Measurements from ENCODE around the gene ACACB.

The ACACB gene

GRCh38 chr12:109286652-109287051, 170.3 kb downstream of the ACACB start:
- no peak for DNase-seq

DNA sequence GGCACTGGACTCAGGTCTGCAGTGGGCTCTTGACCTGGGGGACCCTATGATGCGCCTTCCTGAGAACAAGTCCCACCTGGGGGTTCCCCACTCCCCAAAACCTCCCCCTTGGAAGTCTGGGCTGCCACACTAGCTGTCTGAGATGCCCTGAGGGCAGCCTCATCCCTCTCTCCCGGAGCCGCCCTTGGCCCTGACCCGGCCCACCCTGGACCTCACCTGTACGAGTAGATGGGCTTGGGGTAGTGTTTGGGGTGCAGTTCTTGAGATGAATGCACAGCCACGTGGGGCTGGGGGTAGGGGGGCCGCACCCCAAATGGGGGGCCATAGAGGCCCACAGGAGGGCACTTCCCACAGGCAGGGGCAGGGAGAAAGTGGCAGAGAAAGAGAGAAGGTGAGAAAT, 170.8 kb downstream of the ACACB start:
- DNase-seq = no peak

DNA sequence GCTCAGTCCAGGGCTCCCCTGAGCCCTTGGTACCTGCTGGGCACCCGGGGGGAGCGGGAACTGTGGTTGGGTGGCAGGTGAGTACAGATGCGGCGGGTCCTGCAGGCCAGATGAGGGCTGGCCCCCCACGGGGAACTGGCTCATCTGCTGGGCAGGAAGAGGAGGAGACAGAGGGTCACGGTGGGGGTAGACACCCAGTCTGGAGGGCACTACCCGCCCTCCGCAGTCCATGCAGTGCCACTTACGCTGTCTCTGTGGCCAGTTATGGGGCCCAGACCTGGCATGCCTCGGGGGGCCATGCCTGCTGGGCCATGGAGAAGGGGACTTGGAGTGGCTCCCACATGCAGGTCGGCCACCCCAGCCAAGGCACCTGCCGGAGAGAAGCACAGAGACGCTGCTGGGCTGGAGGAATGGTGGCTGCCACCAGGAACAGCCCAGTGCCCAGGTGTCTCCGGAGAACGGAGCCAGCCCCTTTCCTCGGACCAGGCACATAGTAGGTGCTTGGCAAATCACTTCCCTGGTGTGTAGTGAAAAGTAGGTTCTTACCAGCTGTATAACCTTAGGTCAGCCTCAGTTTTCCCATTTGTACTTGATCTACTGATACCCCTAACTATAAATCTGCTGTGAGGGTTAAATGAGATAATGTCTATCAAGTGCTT, 171.6 kb downstream of the ACACB start:
- no peak for DNase-seq

DNA sequence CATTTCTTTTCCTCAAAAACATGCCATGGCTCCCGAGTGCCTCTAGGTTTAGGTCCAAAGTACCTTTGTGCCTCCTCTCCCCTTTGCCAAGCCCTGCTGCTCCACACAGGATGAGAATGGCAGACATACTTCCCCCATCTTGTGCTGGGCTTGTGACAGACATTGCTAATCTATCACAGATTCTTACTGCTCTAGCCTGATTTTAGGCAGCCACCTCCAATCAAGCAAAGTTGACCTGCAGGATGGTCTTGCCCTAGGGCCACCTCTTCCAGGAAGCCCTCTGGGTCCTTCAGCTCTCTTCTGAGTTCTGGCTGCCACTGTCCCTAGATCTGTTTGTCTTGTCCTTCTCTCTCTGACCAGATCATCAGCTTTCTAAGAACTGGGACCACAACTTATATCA, 172.2 kb downstream of the ACACB start:
- no peak for DNase-seq

DNA sequence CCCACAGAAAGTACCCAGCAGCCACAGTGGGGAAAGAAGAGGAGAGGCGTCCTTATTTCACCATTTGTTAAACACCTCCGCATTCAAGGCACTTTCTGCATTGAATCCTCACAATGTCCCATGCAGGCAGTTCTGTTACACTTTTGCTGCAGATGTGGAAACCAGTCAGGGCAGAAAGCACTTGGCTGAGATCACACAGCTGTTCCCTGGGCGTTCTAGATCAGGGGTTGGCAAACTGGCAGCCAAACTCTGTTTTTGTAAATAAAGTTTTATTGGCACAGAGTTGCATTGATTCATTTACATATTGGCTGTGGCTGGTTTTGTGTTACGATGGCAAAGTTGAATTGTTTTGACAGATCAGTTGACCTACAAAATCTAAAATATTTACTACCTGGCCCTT, 172.6 kb downstream of the ACACB start:
- no peak for DNase-seq

GRCh38 chr12:109289551-109289950, 173.2 kb downstream of the ACACB start:
- DNase-seq = no peak

- no peak for DNase-seq
Observed at GRCh38 chr12:109290061-109290460, 173.7 kb downstream of the ACACB start.

DNA sequence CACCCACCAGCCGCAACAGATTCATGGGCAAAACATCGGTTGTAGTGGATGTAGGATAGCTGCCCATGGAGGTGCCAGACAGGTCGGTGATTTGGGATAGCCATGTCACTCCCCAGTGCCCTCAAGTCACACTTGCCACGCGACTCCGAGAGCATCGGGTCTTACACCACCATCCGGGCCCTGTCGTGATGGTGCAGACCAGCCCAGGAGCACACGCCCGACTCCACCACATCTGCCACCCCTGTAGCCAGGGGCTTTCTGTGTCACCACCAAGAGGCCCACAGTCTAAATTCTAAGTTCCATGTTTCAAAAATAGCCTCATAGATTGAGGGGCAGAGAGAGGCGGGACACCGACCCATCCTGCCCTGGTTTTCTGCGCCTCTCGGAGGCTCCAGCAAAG, 174.7 kb downstream of the ACACB start:
- no peak for DNase-seq

GRCh38 chr12:109291521-109292341, 175.3 kb downstream of the ACACB start:
- no peak for DNase-seq

DNA sequence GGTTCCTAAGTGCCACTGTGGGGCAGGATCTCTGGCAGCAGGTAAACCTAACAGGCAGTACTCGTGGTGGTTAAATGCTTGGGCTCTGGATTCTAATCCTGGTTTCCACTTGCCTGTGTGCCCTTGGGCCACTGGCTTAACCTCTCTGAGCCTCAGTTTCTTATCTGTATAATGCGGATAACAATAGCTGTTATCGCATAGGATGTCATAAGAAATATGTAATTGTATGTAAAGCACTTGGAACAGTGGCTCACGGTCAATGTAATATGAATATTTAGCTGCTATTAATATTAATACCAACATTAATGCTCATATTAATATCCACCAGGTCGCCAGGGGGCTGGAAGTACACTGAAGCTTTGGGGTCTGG, 175.9 kb downstream of the ACACB start:
- no peak for DNase-seq

DNA sequence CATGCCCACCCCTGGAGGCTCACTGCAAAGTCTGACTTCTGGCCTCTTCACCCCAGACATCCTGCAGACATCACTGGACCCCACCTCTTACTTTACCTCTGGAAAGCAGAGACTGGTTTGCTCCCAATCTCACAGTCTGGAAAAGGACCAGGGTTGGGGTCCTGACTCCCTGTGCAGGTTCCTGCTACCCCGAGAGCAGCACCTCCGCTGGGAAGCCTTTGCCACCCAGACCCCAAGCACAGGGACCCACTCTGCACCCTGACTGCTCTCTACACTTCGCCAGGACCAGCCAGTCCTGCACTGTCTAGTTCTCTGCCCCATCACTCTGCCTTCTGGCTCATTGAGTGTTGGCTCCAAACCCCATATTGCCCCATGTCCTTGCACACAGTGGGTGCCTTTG, 176.7 kb downstream of the ACACB start:
- DNase-seq = no peak

- DNase-seq = no peak
Observed at GRCh38 chr12:109294286-109294796, 178.0 kb downstream of the ACACB start.

GRCh38 chr12:109295764-109296425, 179.5 kb downstream of the ACACB start:
- DNase-seq = no peak

- DNase-seq = no peak
Observed at GRCh38 chr12:109296431-109296830, 180.0 kb downstream of the ACACB start.

DNA sequence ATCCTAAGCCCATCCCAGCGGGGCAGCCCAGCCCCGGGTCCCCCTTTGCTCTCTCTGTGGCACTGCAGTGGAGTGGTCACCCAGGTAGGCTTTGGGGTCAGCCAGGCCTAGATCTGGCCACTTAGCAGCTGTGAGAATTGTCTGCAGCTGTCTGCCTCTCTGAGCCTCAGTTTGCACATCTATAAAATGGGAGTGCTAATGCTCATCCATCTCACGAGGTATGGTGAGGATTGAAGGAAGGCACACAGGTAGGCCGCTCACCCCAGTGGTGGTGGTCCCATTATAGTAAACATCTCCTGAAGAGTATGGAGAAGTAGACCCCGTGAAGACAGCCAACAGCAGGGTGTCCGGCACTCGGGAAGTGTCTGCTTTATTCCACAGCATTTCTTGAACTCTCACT, 183.5 kb downstream of the ACACB start:
- DNase-seq = no peak

DNA sequence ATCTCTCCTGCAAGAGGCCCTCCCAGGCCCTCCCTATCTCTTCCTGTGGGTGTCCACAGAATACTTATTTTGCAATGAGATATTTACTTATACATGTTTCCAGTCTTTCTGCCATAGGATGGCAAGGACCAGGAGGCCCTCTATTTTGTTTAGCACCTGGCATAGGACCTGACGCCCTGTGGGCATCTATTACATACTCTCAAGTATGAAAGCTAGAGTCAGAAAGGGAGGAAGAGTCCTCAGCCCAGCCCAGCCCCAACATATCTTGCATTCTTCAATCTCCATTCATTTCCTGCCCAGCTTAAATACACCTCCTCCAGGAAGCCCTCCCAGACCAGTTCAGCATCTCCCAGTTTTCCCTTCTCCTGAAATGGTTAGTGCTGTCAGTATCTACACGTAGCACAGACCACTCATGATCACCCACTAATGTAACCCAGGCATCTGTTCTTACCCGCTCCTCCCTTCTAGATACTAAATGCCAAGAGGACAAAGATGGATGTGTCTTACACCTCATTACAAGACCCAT, 185.3 kb downstream of the ACACB start:
- no peak for DNase-seq

DNA sequence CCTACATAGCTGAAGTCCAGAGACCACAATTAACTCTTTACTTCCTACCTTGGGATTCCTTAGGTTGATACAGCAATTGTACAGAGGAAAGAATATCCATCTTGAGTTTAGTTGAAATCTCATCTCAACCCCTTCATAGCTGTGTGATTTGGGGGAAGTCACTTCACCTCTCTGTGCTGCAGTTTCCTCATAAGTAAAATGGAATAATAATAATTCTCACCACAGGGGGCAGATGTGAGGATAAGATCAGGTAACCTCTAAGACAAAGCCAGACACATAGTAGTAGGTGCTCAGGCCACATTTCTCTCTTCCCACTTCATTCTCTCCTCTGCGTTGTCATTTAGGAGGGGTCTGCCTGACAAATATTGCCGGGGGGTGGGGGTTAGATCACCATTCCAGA, 186.0 kb downstream of the ACACB start:
- no peak for DNase-seq

- no peak for DNase-seq
Observed at GRCh38 chr12:109302770-109303169, 186.4 kb downstream of the ACACB start.

- DNase-seq = no peak
Observed at GRCh38 chr12:109304485-109304884, 188.1 kb downstream of the ACACB start.

- no peak for DNase-seq
Observed at GRCh38 chr12:109305547-109305946, 189.2 kb downstream of the ACACB start.

GRCh38 chr12:109307051-109307450, 190.7 kb downstream of the ACACB start:
- no peak for DNase-seq

- no peak for DNase-seq
Observed at GRCh38 chr12:109308534-109309380, 192.4 kb downstream of the ACACB start, which contains the start of gene FOXN4. Gene FOXN4 (minus strand): TSS chr12:109309284. CDS start chr12:109308321, 963 bp downstream.

Measured in GF-D8 (cell line).